ENCODE data around the gene TCP11L1. TPM values are rescaled to one million over a fixed set of nuclear protein-coding genes. Genes with fewer than 3 reads are reported as not detected.
A peak's percentile ranks its signal among the peaks of the same experiment; 100 is the strongest.

Gene TCP11L1
- total and polyA plus RNA-seq, 8 donors = 2.5 to 46.1 (median 24.5) TPM

DNA sequence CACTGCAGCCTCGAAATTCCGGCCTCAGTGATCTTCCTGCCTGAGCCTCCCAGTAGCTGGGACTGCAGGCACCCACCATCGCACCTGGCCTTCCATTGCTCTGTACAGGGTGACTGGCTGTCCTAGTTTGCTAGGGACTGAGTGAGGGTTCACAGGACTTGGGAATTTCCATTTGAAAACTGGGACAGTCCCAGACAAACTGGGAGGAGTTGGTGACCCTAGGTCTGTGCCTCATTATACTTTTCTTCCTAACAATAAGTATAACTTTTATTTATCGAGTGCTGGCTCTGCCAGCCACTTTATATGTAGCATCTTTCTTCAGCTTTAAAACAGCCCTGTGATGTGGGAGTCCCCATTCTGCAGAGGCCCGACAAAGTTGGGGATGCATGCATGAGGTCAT is 25.5 kb downstream of the TCP11L1 start:
- 88 to 97% (median 92%) methylated on average over 5 of the region's 5 CpGs for WGBS, 5 donors
- TF ChIP-seq, protein P1, sequence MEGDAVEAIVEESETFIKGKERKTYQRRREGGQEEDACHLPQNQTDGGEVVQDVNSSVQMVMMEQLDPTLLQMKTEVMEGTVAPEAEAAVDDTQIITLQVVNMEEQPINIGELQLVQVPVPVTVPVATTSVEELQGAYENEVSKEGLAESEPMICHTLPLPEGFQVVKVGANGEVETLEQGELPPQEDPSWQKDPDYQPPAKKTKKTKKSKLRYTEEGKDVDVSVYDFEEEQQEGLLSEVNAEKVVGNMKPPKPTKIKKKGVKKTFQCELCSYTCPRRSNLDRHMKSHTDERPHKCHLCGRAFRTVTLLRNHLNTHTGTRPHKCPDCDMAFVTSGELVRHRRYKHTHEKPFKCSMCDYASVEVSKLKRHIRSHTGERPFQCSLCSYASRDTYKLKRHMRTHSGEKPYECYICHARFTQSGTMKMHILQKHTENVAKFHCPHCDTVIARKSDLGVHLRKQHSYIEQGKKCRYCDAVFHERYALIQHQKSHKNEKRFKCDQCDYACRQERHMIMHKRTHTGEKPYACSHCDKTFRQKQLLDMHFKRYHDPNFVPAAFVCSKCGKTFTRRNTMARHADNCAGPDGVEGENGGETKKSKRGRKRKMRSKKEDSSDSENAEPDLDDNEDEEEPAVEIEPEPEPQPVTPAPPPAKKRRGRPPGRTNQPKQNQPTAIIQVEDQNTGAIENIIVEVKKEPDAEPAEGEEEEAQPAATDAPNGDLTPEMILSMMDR (IDR thresholded peaks at IDR 0.05) = no peak
- no peak for TF ChIP-seq POLR2AphosphoS5 (IDR thresholded peaks at IDR 0.05)
- Histone ChIP-seq H3K27me3 (no peaks in the 10 kb centered on the region), H3K9me3 (no peaks in the 10 kb centered on the region), H3K27ac (no peak overlapping the region), H3K4me3 (no peak overlapping the region), H3K36me3 (peaks cover 32 to 83% (median 77%) of the 10 kb centered on the region in 4 donors), H3K4me1 (peaks cover 4 to 48% (median 22%) of the 10 kb centered on the region in 4 donors)
- intact Hi-C loops (cut with DNase I; ENCODE audit: low total_unique reads) = loop anchor here (5.0 to 10.0 kb wide), 2 partner anchors 103 to 250 kb away; no protein-coding TSS in a partner anchor
- DNase-seq = no peak

GRCh38 chr11:33065445-33066178 is 26.2 kb downstream of the TCP11L1 start:
- WGBS, 5 donors = 57 to 65% (median 61%) methylated on average over 22 of the region's 22 CpGs
- Histone ChIP-seq H3K4me1 (peaks cover 4 to 48% (median 22%) of the 10 kb centered on the region in 4 donors), H3K4me3 (no peak overlapping the region), H3K36me3 (peaks cover 32 to 83% (median 76%) of the 10 kb centered on the region in 4 donors), H3K27ac (no peak overlapping the region), H3K9me3 (no peaks in the 10 kb centered on the region), H3K27me3 (no peaks in the 10 kb centered on the region)
- intact Hi-C loops (cut with DNase I; ENCODE audit: low total_unique reads) = loop anchor here (5.0 to 10.0 kb wide), 2 partner anchors 103 to 251 kb away; no protein-coding TSS in a partner anchor
- TF ChIP-seq POLR2A (IDR thresholded peaks at IDR 0.05) = no peak
- TF ChIP-seq POLR2AphosphoS5 (IDR thresholded peaks at IDR 0.05) = peak in 1 of 3 donors; percentile 30
- TF ChIP-seq, protein P1 (IDR thresholded peaks at IDR 0.05) = peak in 5 of 7 experiments; percentile 79 to 87 (median 84)
- no peak for TF ChIP-seq EP300 (IDR thresholded peaks at IDR 0.05)
- peak; percentile 76 to 90 for DNase-seq

GRCh38 chr11:33067294-33067693 is 27.9 kb downstream of the TCP11L1 start:
- 89 to 100% (median 92%) methylated on average over 2 to 3 of the region's 3 CpGs for WGBS, 5 donors
- Histone ChIP-seq H3K4me1 (peaks cover 4 to 34% (median 17%) of the 10 kb centered on the region in 4 donors), H3K36me3 (peaks cover 26 to 83% (median 76%) of the 10 kb centered on the region in 4 donors), H3K9me3 (no peaks in the 10 kb centered on the region), H3K27ac (no peak overlapping the region), H3K4me3 (no peak overlapping the region), H3K27me3 (no peaks in the 10 kb centered on the region)
- TF ChIP-seq POLR2AphosphoS5 (IDR thresholded peaks at IDR 0.05) (no peak), EP300 (IDR thresholded peaks at IDR 0.05) (no peak), POLR2A (IDR thresholded peaks at IDR 0.05) (no peak)
- TF ChIP-seq, protein P1 (IDR thresholded peaks at IDR 0.05) = no peak
- intact Hi-C loops (cut with DNase I; ENCODE audit: low total_unique reads) = loop anchor here (5.0 to 10.0 kb wide), 2 partner anchors 105 to 252 kb away; no protein-coding TSS in a partner anchor
- DNase-seq = no peak

GRCh38 chr11:33068611-33069340 is 29.4 kb downstream of the TCP11L1 start:
- intact Hi-C loops (cut with DNase I; ENCODE audit: low total_unique reads) = loop anchor here (5.0 to 10.0 kb wide), 2 partner anchors 106 to 254 kb away; no protein-coding TSS in a partner anchor
- 95 to 96% (median 96%) methylated on average over 15 to 17 of the region's 17 CpGs for WGBS, 5 donors
- peaks cover 31 to 86% (median 81%) of the 10 kb centered on the region in 4 donors for H3K36me3 ChIP-seq

More at GRCh38 chr11:33068611-33069340, 29.4 kb downstream of the TCP11L1 start:
- peaks cover 4 to 20% (median 10%) of the 10 kb centered on the region in 4 donors for H3K4me1 ChIP-seq
- H3K4me3 ChIP-seq = no peak overlapping the region
- no peaks in the 10 kb centered on the region for H3K27me3 ChIP-seq
- no peak overlapping the region for H3K27ac ChIP-seq
- H3K9me3 ChIP-seq = no peaks in the 10 kb centered on the region
- no peak for TF ChIP-seq EP300 (IDR thresholded peaks at IDR 0.05)
- no peak for TF ChIP-seq POLR2A (IDR thresholded peaks at IDR 0.05)
- TF ChIP-seq POLR2AphosphoS5 (IDR thresholded peaks at IDR 0.05) = no peak
- TF ChIP-seq, protein P1 (IDR thresholded peaks at IDR 0.05) = no peak
- DNase-seq = no peak
